Neural progenitor cell (in vitro differentiated cells): ENCODE results near the gene RPL6. TPM values are rescaled to one million over a fixed set of nuclear protein-coding genes. Genes with fewer than 3 reads are reported as not detected.

Source experiments
- DNase-seq: peaks from one replicate; pipeline ENCODE4 v3.0.0-alpha.2; 2016; ENCODE audit warnings: low spot score
- H2AFZ ChIP-seq: fragments of 200-600 bp; sonication (generic); replicated peaks from 2 replicates; pipeline ENCODE4 v1.6.1; 2016; ENCODE audit warnings: antibody characterized with exemption
- H3F3A ChIP-seq: fragments of 200-600 bp; sonication (generic); 2 replicates; pipeline ENCODE4 v1.6.1; 2016; ENCODE audit warnings: antibody characterized with exemption, low read depth
- H3K27ac ChIP-seq: fragments of 200-600 bp; sonication (generic); 2 replicates; pipeline ENCODE4 v1.5.1; 2016; ENCODE audit warnings: mild to moderate bottlenecking
- H3K27me3 ChIP-seq: fragments of 200-600 bp; sonication (generic); 2 replicates; pipeline ENCODE4 v1.6.1; 2016; ENCODE audit warnings: mild to moderate bottlenecking, moderate library complexity
- H3K36me3 ChIP-seq: fragments of 200-600 bp; sonication (generic); 2 replicates; pipeline ENCODE4 v1.5.1; 2016
- H3K4me1 ChIP-seq: fragments of 200-600 bp; sonication (generic); 2 replicates; pipeline ENCODE4 v1.6.1; 2016; ENCODE audit warnings: mixed run types
- H3K4me2 ChIP-seq: fragments of 200-600 bp; sonication (generic); 2 replicates; pipeline ENCODE4 v1.6.1; 2016
- H3K4me3 ChIP-seq: fragments of 200-600 bp; sonication (generic); 2 replicates; pipeline ENCODE4 v1.5.1; 2016
- H3K79me2 ChIP-seq: fragments of 200-600 bp; sonication (generic); 2 replicates; pipeline ENCODE4 v1.6.1; 2016; ENCODE audit warnings: low read depth
- H3K9ac ChIP-seq: fragments of 200-600 bp; sonication (generic); 2 replicates; pipeline ENCODE4 v1.6.1; 2016
- H3K9me3 ChIP-seq: fragments of 200-600 bp; sonication (generic); 2 replicates; pipeline ENCODE4 v1.5.1; 2016; ENCODE audit warnings: low read depth
- H4K20me1 ChIP-seq: fragments of 200-600 bp; sonication (generic); 2 replicates; pipeline ENCODE4 v1.6.1; 2016; ENCODE audit warnings: low read depth
- H3K27ac Mint-ChIP-seq: 3 replicates; pipeline ENCODE4 v1.8.0; 2021; ENCODE audit warnings: mixed read lengths
- H3K27me3 Mint-ChIP-seq: 2 replicates; pipeline ENCODE4 v1.8.0; 2022; ENCODE audit warnings: low read depth, mild to moderate bottlenecking, inconsistent platforms, moderate library complexity, mixed read lengths; ENCODE audit not compliant: insufficient read depth
- H3K36me3 Mint-ChIP-seq: 3 replicates; pipeline ENCODE4 v1.8.0; 2021; ENCODE audit warnings: mixed read lengths
- H3K4me1 Mint-ChIP-seq: 3 replicates; pipeline ENCODE4 v1.8.0; 2021; ENCODE audit warnings: mixed read lengths
- H3K4me3 Mint-ChIP-seq: 3 replicates; pipeline ENCODE4 v1.8.0; 2021; ENCODE audit warnings: mild to moderate bottlenecking, moderate library complexity, mixed read lengths
- H3K9me3 Mint-ChIP-seq: 3 replicates; pipeline ENCODE4 v1.8.0; 2020; ENCODE audit warnings: mixed read lengths
- EZH2 ChIP-seq: fragments of 200-600 bp; sonication (generic); IDR thresholded peaks from 2 replicates; pipeline ENCODE4 v1.6.1; 2017; ENCODE audit warnings: antibody characterized with exemption, mild to moderate bottlenecking, moderate library complexity
- EZH2phosphoT487 ChIP-seq: fragments of 200-600 bp; sonication (generic); IDR thresholded peaks from 2 replicates; pipeline ENCODE4 v1.6.1; 2017; ENCODE audit warnings: antibody characterized with exemption
- total RNA-seq: library from RNA; depleted of rRNA; stranded (reverse); fragments of >200 nt; gene quantifications from 2 replicates; pipeline ENCODE4 v1.2.3, GENCODE V29; 2015; ENCODE audit warnings: low replicate concordance
- TF ChIP-seq, protein P1 (sequence below): fragments of 200-600 bp; sonication (generic); IDR thresholded peaks from 2 replicates; pipeline ENCODE4 v1.5.1; 2017; ENCODE audit warnings: antibody characterized with exemption, mild to moderate bottlenecking

RPL6 gene
- total RNA-seq, 1 donor from 2014 or later = 3,685 TPM

DNA sequence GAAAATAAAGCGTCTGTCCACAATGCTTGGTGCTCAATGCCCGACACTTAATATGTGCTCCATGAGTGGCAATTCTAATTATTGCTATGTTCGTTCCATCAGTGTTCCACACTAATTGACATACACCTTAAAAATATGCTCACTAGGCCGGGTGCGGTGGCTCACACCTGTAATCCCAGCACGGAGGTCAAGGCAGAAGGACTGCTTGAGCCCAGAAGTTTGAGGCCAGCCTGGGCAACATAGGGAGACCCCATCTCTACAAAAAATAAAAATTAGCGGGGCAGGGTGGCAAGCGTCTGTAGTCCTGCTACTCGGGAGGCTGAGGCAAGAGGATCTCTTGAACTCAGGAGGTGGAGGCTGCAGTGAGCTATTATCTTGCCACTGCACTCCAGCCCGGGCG is 26.5 kb downstream of the RPL6 start:
- TF ChIP-seq, protein P1, sequence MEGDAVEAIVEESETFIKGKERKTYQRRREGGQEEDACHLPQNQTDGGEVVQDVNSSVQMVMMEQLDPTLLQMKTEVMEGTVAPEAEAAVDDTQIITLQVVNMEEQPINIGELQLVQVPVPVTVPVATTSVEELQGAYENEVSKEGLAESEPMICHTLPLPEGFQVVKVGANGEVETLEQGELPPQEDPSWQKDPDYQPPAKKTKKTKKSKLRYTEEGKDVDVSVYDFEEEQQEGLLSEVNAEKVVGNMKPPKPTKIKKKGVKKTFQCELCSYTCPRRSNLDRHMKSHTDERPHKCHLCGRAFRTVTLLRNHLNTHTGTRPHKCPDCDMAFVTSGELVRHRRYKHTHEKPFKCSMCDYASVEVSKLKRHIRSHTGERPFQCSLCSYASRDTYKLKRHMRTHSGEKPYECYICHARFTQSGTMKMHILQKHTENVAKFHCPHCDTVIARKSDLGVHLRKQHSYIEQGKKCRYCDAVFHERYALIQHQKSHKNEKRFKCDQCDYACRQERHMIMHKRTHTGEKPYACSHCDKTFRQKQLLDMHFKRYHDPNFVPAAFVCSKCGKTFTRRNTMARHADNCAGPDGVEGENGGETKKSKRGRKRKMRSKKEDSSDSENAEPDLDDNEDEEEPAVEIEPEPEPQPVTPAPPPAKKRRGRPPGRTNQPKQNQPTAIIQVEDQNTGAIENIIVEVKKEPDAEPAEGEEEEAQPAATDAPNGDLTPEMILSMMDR = no peak
- TF ChIP-seq EZH2phosphoT487 (no peak), EZH2 (no peak)
- Histone ChIP-seq H3K9me3 (no peaks in the 10 kb centered on the region), H3K4me1 (no peaks in the 10 kb centered on the region), H3K36me3 (no peaks in the 10 kb centered on the region), H3F3A (peaks cover 26% of the 10 kb centered on the region), H2AFZ (no peak overlapping the region), H3K79me2 (peaks cover 36% of the 10 kb centered on the region), H3K4me2 (peak overlapping the region; percentile 75), H4K20me1 (peaks cover 6% of the 10 kb centered on the region), H3K4me3 (no peak overlapping the region), H3K27me3 (no peaks in the 10 kb centered on the region), H3K9ac (no peak overlapping the region), H3K27ac (no peak overlapping the region)
- H3K4me1 Mint-ChIP-seq = peaks cover 31% of the 10 kb centered on the region
- H3K9me3 Mint-ChIP-seq = no peaks in the 10 kb centered on the region
- H3K36me3 Mint-ChIP-seq = peaks cover 2% of the 10 kb centered on the region
- H3K27me3 Mint-ChIP-seq = no peaks in the 10 kb centered on the region
- peak overlapping the region; percentile 86 for H3K4me3 Mint-ChIP-seq
- H3K27ac Mint-ChIP-seq = peak overlapping the region; percentile 51
- no peak for DNase-seq

DNA sequence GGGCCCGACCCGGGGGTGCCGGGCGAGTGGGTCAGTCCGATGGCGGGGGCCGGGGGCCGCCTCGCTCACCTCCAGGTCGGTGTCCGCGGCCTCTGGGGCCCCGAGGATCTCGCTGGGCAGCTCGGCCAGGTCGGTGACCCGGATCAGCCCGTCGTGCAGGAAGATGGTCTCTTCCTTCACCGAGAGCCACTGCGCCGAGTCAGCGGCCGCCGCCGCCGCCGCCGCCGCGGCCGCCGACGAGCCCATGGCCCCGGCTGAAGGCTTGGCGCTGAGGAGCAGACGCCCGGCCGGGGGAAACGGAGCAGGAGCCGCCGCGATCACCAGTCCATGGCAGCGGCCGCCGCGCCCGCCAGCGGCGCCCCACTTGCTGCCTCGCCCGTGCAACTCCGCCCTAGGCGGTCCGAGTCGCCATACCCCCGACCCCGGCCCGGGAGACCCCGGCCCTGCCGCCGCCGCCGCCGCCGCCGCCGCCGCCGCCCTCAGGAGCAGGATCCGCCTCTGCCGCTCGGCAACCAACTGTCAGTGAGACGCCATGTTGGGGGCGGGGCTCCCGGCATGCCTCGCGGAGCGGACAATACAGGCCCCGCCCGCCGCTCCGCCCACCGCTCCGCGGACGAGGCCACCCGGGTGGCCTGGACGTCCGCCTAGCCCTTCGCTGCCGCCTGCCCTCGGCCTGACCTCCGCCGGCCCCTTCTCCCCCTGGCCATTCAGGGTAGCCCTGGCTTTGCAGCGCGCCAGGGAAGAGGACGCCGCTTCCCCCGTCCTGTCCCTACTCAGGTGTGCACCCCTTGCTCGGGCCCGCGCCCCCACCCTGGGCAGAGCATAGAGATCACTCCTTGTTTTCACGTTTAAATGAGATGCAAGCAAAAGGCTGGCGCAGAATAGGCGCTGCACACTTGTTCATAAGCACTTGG is 27.3 kb downstream of the RPL6 start, which contains the start of gene HECTD4:
Gene HECTD4, minus strand, starts transcription at position 549 of the 914 bp plus-strand sequence. Its CDS starts 303 bp downstream, at position 246.
- H3K27me3 Mint-ChIP-seq = no peaks in the 10 kb centered on the region
- H3K27ac Mint-ChIP-seq = peak within 1 kb of the TSS; percentile 51
- H4K20me1 ChIP-seq = peaks cover 6% of the 10 kb centered on the region
- no peak for TF ChIP-seq EZH2
- no peaks in the 10 kb centered on the region for H3K9me3 ChIP-seq
- peaks cover 44% of the 10 kb centered on the region for H3K79me2 ChIP-seq
- peak within 1 kb of the TSS; percentile 100 for H3K4me3 Mint-ChIP-seq
- no peaks in the 10 kb centered on the region for H3K27me3 ChIP-seq
- no peaks in the 10 kb centered on the region for H3K36me3 ChIP-seq
- H3K4me1 ChIP-seq = no peaks in the 10 kb centered on the region
- H3K9me3 Mint-ChIP-seq = no peaks in the 10 kb centered on the region
- peak within 1 kb of the TSS; percentile 70 for H2AFZ ChIP-seq
- no peak within 1 kb of the TSS for H3K27ac ChIP-seq
- peak within 1 kb of the TSS; percentile 82 for H3K4me3 ChIP-seq
- peak within 1 kb of the TSS; percentile 93 for H3K4me2 ChIP-seq
- peak within 1 kb of the TSS; percentile 57 for H3K9ac ChIP-seq
- peak; percentile 99 for DNase-seq
- peaks cover 2% of the 10 kb centered on the region for H3K36me3 Mint-ChIP-seq
- H3K4me1 Mint-ChIP-seq = peaks cover 27% of the 10 kb centered on the region
- H3F3A ChIP-seq = peaks cover 26% of the 10 kb centered on the region

DNA sequence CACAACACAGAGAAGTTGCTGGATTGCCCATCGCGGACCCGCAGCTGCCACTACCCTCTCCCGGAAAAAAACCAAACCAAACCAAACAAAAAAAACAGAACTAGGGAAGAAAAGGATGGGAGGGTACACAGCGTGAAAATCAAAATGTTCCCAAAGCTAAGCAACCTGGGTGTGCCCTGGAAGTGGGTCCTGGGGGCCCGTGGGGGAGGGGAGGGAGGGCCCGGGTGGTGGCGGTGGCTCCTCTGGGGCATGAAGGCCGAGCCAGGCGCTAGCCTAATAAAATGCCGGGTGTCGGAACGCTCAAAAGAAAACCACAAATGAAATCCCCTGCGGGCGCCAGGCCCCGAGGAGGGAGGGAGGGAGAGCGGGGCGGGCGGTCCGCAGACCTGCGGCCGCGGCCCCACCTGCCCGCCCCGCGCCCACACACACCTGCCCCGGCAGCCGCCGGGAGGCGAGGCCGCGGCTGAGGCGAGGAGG is 28.0 kb downstream of the RPL6 start:
- H3F3A ChIP-seq = peaks cover 26% of the 10 kb centered on the region
- H3K9me3 ChIP-seq = no peaks in the 10 kb centered on the region
- H3K36me3 Mint-ChIP-seq = peaks cover 5% of the 10 kb centered on the region
- H3K27me3 Mint-ChIP-seq = no peaks in the 10 kb centered on the region
- H3K4me1 Mint-ChIP-seq = peaks cover 22% of the 10 kb centered on the region
- H3K27me3 ChIP-seq = no peaks in the 10 kb centered on the region
- DNase-seq = peak; percentile 62
- H3K4me3 Mint-ChIP-seq = peak overlapping the region; percentile 100
- H3K4me1 ChIP-seq = no peaks in the 10 kb centered on the region
- TF ChIP-seq, protein P1 = no peak
- TF ChIP-seq EZH2 (no peak), EZH2phosphoT487 (no peak)
- H3K9ac ChIP-seq = peak overlapping the region; percentile 57
- peaks cover 6% of the 10 kb centered on the region for H4K20me1 ChIP-seq
- no peaks in the 10 kb centered on the region for H3K36me3 ChIP-seq
- H3K4me2 ChIP-seq = peak overlapping the region; percentile 93
- H3K9me3 Mint-ChIP-seq = peaks cover 2% of the 10 kb centered on the region
- H2AFZ ChIP-seq = peak overlapping the region; percentile 70
- H3K79me2 ChIP-seq = peaks cover 51% of the 10 kb centered on the region
- peak overlapping the region; percentile 44 for H3K27ac Mint-ChIP-seq
- H3K27ac ChIP-seq = no peak overlapping the region
- H3K4me3 ChIP-seq = peak overlapping the region; percentile 82
